ENCODE measurements around the gene SGMS1.

SGMS1 gene

GRCh38 chr10:50605951-50606270 lies 17.8 kb downstream of the SGMS1 start:
- no peak for DNase-seq

GRCh38 chr10:50605269-50605950 lies 18.3 kb downstream of the SGMS1 start:
- no peak for DNase-seq

- no peak for DNase-seq
These were observed 18.9 kb downstream of the SGMS1 start for GRCh38 chr10:50604809-50605208.

- peak in 1 of 2 donors; percentile 44 for DNase-seq
These were observed 19.6 kb downstream of the SGMS1 start for GRCh38 chr10:50604049-50604640.

GRCh38 chr10:50603151-50603850 lies 20.5 kb downstream of the SGMS1 start:
- DNase-seq, result no peak

- no peak for DNase-seq
These were observed 21.8 kb downstream of the SGMS1 start for GRCh38 chr10:50601974-50602373.

GRCh38 chr10:50600831-50601477 lies 22.8 kb downstream of the SGMS1 start:
- no peak for DNase-seq

- DNase-seq, result no peak
These were observed 23.5 kb downstream of the SGMS1 start for GRCh38 chr10:50600286-50600685.

- DNase-seq, result no peak
These were observed 26.9 kb downstream of the SGMS1 start for GRCh38 chr10:50596897-50597296.

- no peak for DNase-seq
These were observed 27.3 kb downstream of the SGMS1 start for GRCh38 chr10:50596456-50596855.

GRCh38 chr10:50595785-50596184 lies 28.0 kb downstream of the SGMS1 start:
- DNase-seq, result no peak

GRCh38 chr10:50593523-50594376 lies 30.0 kb downstream of the SGMS1 start:
- no peak for DNase-seq

- no peak for DNase-seq
These were observed 30.8 kb downstream of the SGMS1 start for GRCh38 chr10:50592961-50593418.

- DNase-seq, result no peak
These were observed 32.8 kb downstream of the SGMS1 start for GRCh38 chr10:50590935-50591334.

- no peak for DNase-seq
These were observed 37.0 kb downstream of the SGMS1 start for GRCh38 chr10:50586740-50587088.

GRCh38 chr10:50585921-50586739 lies 37.6 kb downstream of the SGMS1 start:
- peak in 1 of 2 donors; percentile 18 for DNase-seq

GRCh38 chr10:50582766-50583762 lies 40.7 kb downstream of the SGMS1 start:
- DNase-seq, result no peak

- no peak for DNase-seq
These were observed 41.7 kb downstream of the SGMS1 start for GRCh38 chr10:50582046-50582445.

GRCh38 chr10:50580262-50580891 lies 43.4 kb downstream of the SGMS1 start:
- DNase-seq, result no peak
